Uterus (tissue), 4 donors: ENCODE measurements around the gene MEIS1. TPM values are rescaled to one million over a fixed set of nuclear protein-coding genes. Genes with fewer than 3 reads are reported as not detected.
"Not testable (repeated sequence)": the region's sequence is repeated elsewhere in the genome, so short reads cannot be mapped to it uniquely, and the experiment has no call there.

ENCODE experiments used
- DNase-seq, 2 donors: peaks; one replicate each; pipeline ENCODE4 v3.0.0-alpha.2; 2019 to 2020
- H3K27ac ChIP-seq, 2 donors: fragments of 200-600 bp; sonication (generic); 1 replicate in 1 of 2; 2 replicates in 1 of 2; pipeline ENCODE4 v1.5.1; 2016 to 2018
- H3K27me3 ChIP-seq, 2 donors: fragments of 200-600 bp; sonication (generic); one replicate each; pipeline ENCODE4 v1.5.1; 2018 to 2019; ENCODE audit warnings: control low read depth in 1 of 2
- H3K36me3 ChIP-seq, 2 donors: fragments of 200-600 bp; sonication (generic); one replicate each; pipeline ENCODE4 v1.5.1; 2019; ENCODE audit warnings: control low read depth in 1 of 2
- H3K4me1 ChIP-seq, 2 donors: fragments of 200-600 bp; sonication (generic); one replicate each; pipeline ENCODE4 v1.5.1; 2018 to 2019; ENCODE audit warnings: control low read depth in 1 of 2
- H3K4me3 ChIP-seq, 2 donors: fragments of 200-600 bp; sonication (generic); 1 replicate in 1 of 2; 2 replicates in 1 of 2; pipeline ENCODE4 v1.5.1; 2018 to 2019; ENCODE audit warnings: mild to moderate bottlenecking in 1 of 2
- H3K9me3 ChIP-seq, 2 donors: fragments of 200-600 bp; sonication (generic); one replicate each; pipeline ENCODE4 v1.5.1; 2019; ENCODE audit warnings: control low read depth in 1 of 2
- POLR2A ChIP-seq, 2 donors: fragments of 450-650 bp; IDR thresholded peaks; one replicate each; pipeline ENCODE4 v1.6.1; 2016; ENCODE audit warnings: antibody characterized with exemption in 2 of 2, mild to moderate bottlenecking in 1 of 2, moderate library complexity in 1 of 2
- intact Hi-C: fragments of 100-400 bp; cut with DNase I; formaldehyde crosslinking; loops from one replicate; pipeline ENCODE4 v1.15.1; 2023; ENCODE audit warnings: low total_unique reads
- total RNA-seq, 4 donors: library from RNA; depleted of rRNA in 3 of 4; stranded (reverse); fragments of >200 nt in 3 of 4; gene quantifications; one replicate each; pipeline versions ENCODE4 v1.1.0 to v1.2.4, GENCODE V29; 2014 to 2023
- TF ChIP-seq, protein P1 (sequence below), 4 experiments: fragments of 200-600 bp in 2 of 4; fragments of 450-650 bp in 2 of 4; sonication (generic) in 2 of 4; IDR thresholded peaks; one replicate each; pipeline ENCODE4 v1.5.1; 2016 to 2019; ENCODE audit warnings: antibody characterized with exemption in 4 of 4, mild to moderate bottlenecking in 2 of 4, moderate library complexity in 1 of 4
- donor health status: DM: yes; HTN: yes; CAD: no.

Gene MEIS1
- total RNA-seq, 4 donors from 2014 or later = 110 to 418 (median 233) TPM

- no peaks in the 10 kb centered on the region for H3K9me3 ChIP-seq
- H3K4me1 ChIP-seq = no peaks in the 10 kb centered on the region
- H3K36me3 ChIP-seq = no peaks in the 10 kb centered on the region
- TF ChIP-seq, protein P1, sequence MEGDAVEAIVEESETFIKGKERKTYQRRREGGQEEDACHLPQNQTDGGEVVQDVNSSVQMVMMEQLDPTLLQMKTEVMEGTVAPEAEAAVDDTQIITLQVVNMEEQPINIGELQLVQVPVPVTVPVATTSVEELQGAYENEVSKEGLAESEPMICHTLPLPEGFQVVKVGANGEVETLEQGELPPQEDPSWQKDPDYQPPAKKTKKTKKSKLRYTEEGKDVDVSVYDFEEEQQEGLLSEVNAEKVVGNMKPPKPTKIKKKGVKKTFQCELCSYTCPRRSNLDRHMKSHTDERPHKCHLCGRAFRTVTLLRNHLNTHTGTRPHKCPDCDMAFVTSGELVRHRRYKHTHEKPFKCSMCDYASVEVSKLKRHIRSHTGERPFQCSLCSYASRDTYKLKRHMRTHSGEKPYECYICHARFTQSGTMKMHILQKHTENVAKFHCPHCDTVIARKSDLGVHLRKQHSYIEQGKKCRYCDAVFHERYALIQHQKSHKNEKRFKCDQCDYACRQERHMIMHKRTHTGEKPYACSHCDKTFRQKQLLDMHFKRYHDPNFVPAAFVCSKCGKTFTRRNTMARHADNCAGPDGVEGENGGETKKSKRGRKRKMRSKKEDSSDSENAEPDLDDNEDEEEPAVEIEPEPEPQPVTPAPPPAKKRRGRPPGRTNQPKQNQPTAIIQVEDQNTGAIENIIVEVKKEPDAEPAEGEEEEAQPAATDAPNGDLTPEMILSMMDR (IDR thresholded peaks at IDR 0.05) = no peak
- no peak for TF ChIP-seq POLR2A (IDR thresholded peaks at IDR 0.05)
- intact Hi-C loops = no loop called here
- no peak for DNase-seq
- no peak overlapping the region for H3K27ac ChIP-seq
- H3K27me3 ChIP-seq = no peaks in the 10 kb centered on the region
- no peak overlapping the region for H3K4me3 ChIP-seq
These were observed 44.1 kb upstream of the MEIS1 start for GRCh38 chr2:66390811-66391210.

DNA sequence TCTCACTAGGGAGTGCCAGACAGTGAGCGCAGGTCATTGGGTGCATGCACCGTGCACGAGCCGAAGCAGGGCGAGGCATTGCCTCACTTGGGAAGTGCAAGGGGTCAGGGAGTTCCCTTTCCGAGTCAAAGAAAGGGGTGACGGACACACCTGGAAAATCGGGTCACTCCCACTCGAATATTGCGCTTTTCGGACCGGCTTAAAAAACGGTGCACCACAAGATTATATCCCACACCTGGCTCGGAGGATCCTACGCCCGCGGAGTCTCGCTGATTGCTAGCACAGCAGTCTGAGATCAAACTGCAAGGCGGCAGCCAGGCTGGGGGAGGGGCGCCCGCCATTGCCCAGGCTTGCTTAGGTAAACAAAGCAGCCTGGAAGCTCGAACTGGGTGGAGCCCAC, 43.7 kb upstream of the MEIS1 start:
- H3K27ac ChIP-seq, H3K4me1 ChIP-seq, intact Hi-C loops, H3K4me3 ChIP-seq, H3K9me3 ChIP-seq, H3K27me3 ChIP-seq, DNase-seq, H3K36me3 ChIP-seq: not testable (repeated sequence)

DNA sequence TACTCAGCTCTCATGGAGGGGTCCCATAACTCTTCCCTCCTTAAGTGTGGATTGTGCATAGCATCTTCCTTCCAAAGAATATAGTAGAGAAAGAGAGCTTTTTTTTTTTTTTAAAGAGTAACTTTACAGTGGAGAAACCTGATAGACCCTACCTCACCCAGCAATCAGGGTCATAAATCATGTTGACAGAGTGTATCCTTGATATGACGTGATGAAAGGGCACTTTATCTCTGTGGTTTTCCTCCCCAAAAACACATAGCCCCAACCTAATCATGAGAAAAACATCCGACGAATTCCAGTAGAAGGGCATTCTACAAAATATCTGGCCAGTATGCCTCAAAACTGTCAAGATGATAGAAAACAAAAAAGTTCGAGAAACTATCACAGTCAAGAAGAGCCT, 29.5 kb upstream of the MEIS1 start:
- Histone ChIP-seq H3K27me3 (no peaks in the 10 kb centered on the region), H3K4me1 (peaks cover 0 to 7% of the 10 kb centered on the region in 2 donors), H3K4me3 (no peak overlapping the region), H3K36me3 (no peaks in the 10 kb centered on the region), H3K27ac (peak overlapping the region; percentile 8 to 41), H3K9me3 (peaks cover 0 to under 1% of the 10 kb centered on the region in 2 donors)
- DNase-seq = no peak
- intact Hi-C loops = no loop called here
- TF ChIP-seq POLR2A (IDR thresholded peaks at IDR 0.05) = no peak
- TF ChIP-seq, protein P1 (IDR thresholded peaks at IDR 0.05) = no peak

DNA sequence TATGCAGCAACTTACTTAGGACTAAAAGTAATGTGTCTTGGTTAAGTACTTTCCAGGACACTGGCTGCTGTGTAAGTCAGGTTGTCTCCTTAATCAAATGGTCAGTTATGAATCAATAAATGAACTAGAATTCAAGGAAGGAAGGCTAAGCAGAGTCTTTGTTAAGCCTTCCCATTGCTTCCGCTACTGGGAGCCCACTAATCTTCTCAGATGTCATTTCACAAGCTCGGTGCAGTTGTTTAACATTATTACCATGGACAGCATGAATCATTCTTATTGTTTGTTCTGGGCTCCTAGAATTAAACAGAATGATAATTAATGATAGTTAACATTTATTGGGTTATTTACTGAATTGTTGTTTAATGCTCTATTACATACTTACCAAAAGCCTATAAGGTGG, 26.0 kb upstream of the MEIS1 start:
- H3K27me3 ChIP-seq = no peaks in the 10 kb centered on the region
- peaks cover 0 to 7% of the 10 kb centered on the region in 2 donors for H3K4me1 ChIP-seq
- TF ChIP-seq POLR2A (IDR thresholded peaks at IDR 0.05) = no peak
- TF ChIP-seq, protein P1 (IDR thresholded peaks at IDR 0.05) = no peak
- no peaks in the 10 kb centered on the region for H3K36me3 ChIP-seq
- H3K9me3 ChIP-seq = no peaks in the 10 kb centered on the region
- H3K27ac ChIP-seq = no peak overlapping the region
- no peak overlapping the region for H3K4me3 ChIP-seq
- intact Hi-C loops = no loop called here
- DNase-seq = no peak

GRCh38 chr2:66412874-66413273, 22.1 kb upstream of the MEIS1 start:
- intact Hi-C loops = no loop called here
- DNase-seq = no peak
- H3K4me1 ChIP-seq = no peaks in the 10 kb centered on the region
- H3K27ac ChIP-seq = no peak overlapping the region
- no peak for TF ChIP-seq POLR2A (IDR thresholded peaks at IDR 0.05)
- TF ChIP-seq, protein P1 (IDR thresholded peaks at IDR 0.05) = no peak
- no peaks in the 10 kb centered on the region for H3K36me3 ChIP-seq
- no peaks in the 10 kb centered on the region for H3K9me3 ChIP-seq
- H3K4me3 ChIP-seq = no peak overlapping the region
- H3K27me3 ChIP-seq = no peaks in the 10 kb centered on the region

DNA sequence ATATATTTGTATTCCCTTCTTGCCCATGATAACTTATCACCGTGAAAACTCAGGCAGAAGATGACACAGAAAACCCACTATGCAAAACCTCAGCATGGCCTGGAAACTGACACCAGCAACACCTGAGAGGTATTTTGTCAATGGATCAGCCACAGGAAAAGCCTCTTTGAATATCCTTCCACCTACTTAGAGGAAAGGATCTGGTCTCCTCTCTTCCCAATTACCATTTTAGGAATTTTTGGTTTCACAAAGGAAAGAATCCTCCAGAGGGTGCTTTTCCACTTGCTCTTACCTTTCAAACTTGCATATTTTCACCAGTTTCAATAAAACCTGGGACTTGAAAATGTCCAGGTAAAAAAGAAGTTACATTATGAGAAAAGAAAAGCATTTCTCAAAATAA, 20.0 kb upstream of the MEIS1 start:
- Histone ChIP-seq H3K4me3 (no peak overlapping the region), H3K4me1 (no peaks in the 10 kb centered on the region), H3K9me3 (no peaks in the 10 kb centered on the region), H3K27me3 (no peaks in the 10 kb centered on the region), H3K27ac (no peak overlapping the region), H3K36me3 (no peaks in the 10 kb centered on the region)
- intact Hi-C loops = no loop called here
- no peak for DNase-seq
- no peak for TF ChIP-seq POLR2A (IDR thresholded peaks at IDR 0.05)
- TF ChIP-seq, protein P1 (IDR thresholded peaks at IDR 0.05) = no peak
